ENCODE data around the gene ARHGEF28. TPM values are rescaled to one million over a fixed set of nuclear protein-coding genes. Genes with fewer than 3 reads are reported as not detected.

ARHGEF28 gene
- total RNA-seq, 1 donor from 2014 or later: 0.11 TPM

GRCh38 chr5:73938938-73939320 lies 312.9 kb downstream of the ARHGEF28 start:
- Histone ChIP-seq H2AFZ (replicated peaks) (no peak overlapping the region), H3K4me3 (no peak overlapping the region), H3K79me2 (ENCODE audit: low read depth) (no peaks in the 10 kb centered on the region), H3K27ac (no peak overlapping the region), H3K4me2 (no peak overlapping the region), H3K27me3 (no peaks in the 10 kb centered on the region), H4K20me1 (ENCODE audit: low read depth) (no peaks in the 10 kb centered on the region), H3K4me1 (peaks cover 5% of the 10 kb centered on the region), H3K36me3 (no peaks in the 10 kb centered on the region), H3K9ac (no peak overlapping the region), H3F3A (ENCODE audit: low read depth) (no peaks in the 10 kb centered on the region), H3K9me3 (ENCODE audit: low read depth) (no peaks in the 10 kb centered on the region)
- Mint-ChIP-seq H3K4me1 (peaks cover 37% of the 10 kb centered on the region), H3K36me3 (no peaks in the 10 kb centered on the region), H3K27ac (no peak overlapping the region), H3K9me3 (no peaks in the 10 kb centered on the region), H3K27me3 (ENCODE audit: insufficient read depth, low read depth) (peaks cover 2% of the 10 kb centered on the region), H3K4me3 (no peak overlapping the region)
- DNase-seq (ENCODE audit: low spot score): no peak
- no peak for TF ChIP-seq EZH2 (IDR thresholded peaks at IDR 0.05)
- TF ChIP-seq, protein P1, sequence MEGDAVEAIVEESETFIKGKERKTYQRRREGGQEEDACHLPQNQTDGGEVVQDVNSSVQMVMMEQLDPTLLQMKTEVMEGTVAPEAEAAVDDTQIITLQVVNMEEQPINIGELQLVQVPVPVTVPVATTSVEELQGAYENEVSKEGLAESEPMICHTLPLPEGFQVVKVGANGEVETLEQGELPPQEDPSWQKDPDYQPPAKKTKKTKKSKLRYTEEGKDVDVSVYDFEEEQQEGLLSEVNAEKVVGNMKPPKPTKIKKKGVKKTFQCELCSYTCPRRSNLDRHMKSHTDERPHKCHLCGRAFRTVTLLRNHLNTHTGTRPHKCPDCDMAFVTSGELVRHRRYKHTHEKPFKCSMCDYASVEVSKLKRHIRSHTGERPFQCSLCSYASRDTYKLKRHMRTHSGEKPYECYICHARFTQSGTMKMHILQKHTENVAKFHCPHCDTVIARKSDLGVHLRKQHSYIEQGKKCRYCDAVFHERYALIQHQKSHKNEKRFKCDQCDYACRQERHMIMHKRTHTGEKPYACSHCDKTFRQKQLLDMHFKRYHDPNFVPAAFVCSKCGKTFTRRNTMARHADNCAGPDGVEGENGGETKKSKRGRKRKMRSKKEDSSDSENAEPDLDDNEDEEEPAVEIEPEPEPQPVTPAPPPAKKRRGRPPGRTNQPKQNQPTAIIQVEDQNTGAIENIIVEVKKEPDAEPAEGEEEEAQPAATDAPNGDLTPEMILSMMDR (IDR thresholded peaks at IDR 0.05): no peak

DNA sequence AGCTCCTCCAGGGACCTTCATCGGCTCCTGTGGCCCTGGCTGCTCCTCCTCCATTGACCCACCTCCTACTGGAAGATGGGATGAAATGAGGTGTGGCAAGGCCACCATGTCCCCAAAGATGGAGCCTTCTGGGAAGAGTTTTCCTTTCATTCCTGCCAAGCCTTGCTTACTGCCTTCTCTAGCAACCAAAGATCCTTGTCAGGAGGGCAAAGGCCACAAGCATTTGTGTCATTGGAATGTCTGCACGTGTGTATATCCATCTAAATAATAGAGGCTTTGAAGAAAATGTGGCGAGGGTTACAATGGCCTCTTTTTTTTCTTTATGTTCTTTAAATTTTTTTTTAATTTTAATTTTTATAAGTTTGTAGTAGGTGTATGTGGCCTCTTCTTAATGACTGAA lies 313.6 kb downstream of the ARHGEF28 start:
- Histone ChIP-seq H3K4me3 (no peak overlapping the region), H3K4me2 (no peak overlapping the region), H3K9me3 (ENCODE audit: low read depth) (no peaks in the 10 kb centered on the region), H3K4me1 (peaks cover 5% of the 10 kb centered on the region), H3K36me3 (no peaks in the 10 kb centered on the region), H2AFZ (replicated peaks) (no peak overlapping the region), H4K20me1 (ENCODE audit: low read depth) (no peaks in the 10 kb centered on the region), H3F3A (ENCODE audit: low read depth) (no peaks in the 10 kb centered on the region), H3K27ac (no peak overlapping the region), H3K79me2 (ENCODE audit: low read depth) (no peaks in the 10 kb centered on the region), H3K27me3 (no peaks in the 10 kb centered on the region), H3K9ac (no peak overlapping the region)
- no peak overlapping the region for H3K27ac Mint-ChIP-seq
- H3K36me3 Mint-ChIP-seq: peaks cover 3% of the 10 kb centered on the region
- no peak overlapping the region for H3K4me3 Mint-ChIP-seq
- TF ChIP-seq EZH2phosphoT487 (IDR thresholded peaks at IDR 0.05) (no peak), EZH2 (IDR thresholded peaks at IDR 0.05) (no peak)
- TF ChIP-seq, protein P1 (IDR thresholded peaks at IDR 0.05): no peak
- DNase-seq (ENCODE audit: low spot score): no peak
- H3K9me3 Mint-ChIP-seq: peaks cover 6% of the 10 kb centered on the region
- peaks cover 3% of the 10 kb centered on the region for H3K27me3 Mint-ChIP-seq (ENCODE audit: insufficient read depth, low read depth)
- H3K4me1 Mint-ChIP-seq: peaks cover 37% of the 10 kb centered on the region

DNA sequence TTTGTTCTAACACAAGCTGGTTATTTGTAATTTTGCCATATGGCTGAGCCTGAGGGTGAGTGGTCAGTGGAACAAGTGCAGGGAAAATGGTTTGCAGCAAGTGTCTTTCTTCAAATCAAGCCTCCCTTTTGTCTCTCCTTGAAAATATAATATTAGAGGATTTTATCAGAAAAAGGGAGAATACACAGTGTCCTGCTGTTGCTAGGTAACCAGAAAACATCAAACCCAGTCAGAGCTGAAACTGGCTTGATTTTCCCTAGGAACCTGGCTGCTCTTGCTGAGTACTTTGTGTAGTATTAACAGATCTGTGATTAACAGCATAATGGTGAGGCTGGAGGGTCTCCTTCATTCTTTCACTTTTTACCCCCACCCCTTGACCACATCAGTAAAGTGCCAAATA lies 314.0 kb downstream of the ARHGEF28 start:
- H3K9me3 ChIP-seq (ENCODE audit: low read depth): no peaks in the 10 kb centered on the region
- H3F3A ChIP-seq (ENCODE audit: low read depth): no peaks in the 10 kb centered on the region
- peaks cover 5% of the 10 kb centered on the region for H3K4me1 ChIP-seq
- TF ChIP-seq EZH2phosphoT487 (IDR thresholded peaks at IDR 0.05) (no peak), EZH2 (IDR thresholded peaks at IDR 0.05) (no peak)
- TF ChIP-seq, protein P1 (IDR thresholded peaks at IDR 0.05): no peak
- Mint-ChIP-seq H3K9me3 (peaks cover 7% of the 10 kb centered on the region), H3K27ac (no peak overlapping the region), H3K4me1 (peaks cover 37% of the 10 kb centered on the region), H3K36me3 (peaks cover 3% of the 10 kb centered on the region), H3K4me3 (no peak overlapping the region), H3K27me3 (ENCODE audit: insufficient read depth, low read depth) (peaks cover 3% of the 10 kb centered on the region)
- H3K27ac ChIP-seq: no peak overlapping the region
- H3K36me3 ChIP-seq: no peaks in the 10 kb centered on the region
- no peak overlapping the region for H3K4me3 ChIP-seq
- H3K9ac ChIP-seq: no peak overlapping the region
- no peaks in the 10 kb centered on the region for H4K20me1 ChIP-seq (ENCODE audit: low read depth)
- H3K27me3 ChIP-seq: no peaks in the 10 kb centered on the region
- H3K4me2 ChIP-seq: no peak overlapping the region
- H2AFZ ChIP-seq (replicated peaks): no peak overlapping the region
- DNase-seq (ENCODE audit: low spot score): no peak
- no peaks in the 10 kb centered on the region for H3K79me2 ChIP-seq (ENCODE audit: low read depth)
